Esophagus (tissue), 2 donors: ENCODE measurements around the gene CALHM3. TPM values are rescaled to one million over a fixed set of nuclear protein-coding genes. Genes with fewer than 3 reads are reported as not detected.

Source experiments
- H3K27ac ChIP-seq, 2 donors: one replicate each; pipeline ENCODE4 v1.5.1; 2013; ENCODE audit warnings: low read depth in 2 of 2, mild to moderate bottlenecking in 2 of 2, inconsistent platforms in 1 of 2, low read length in 1 of 2, moderate library complexity in 1 of 2
- H3K27me3 ChIP-seq, 2 donors: one replicate each; pipeline ENCODE4 v1.6.1; 2013; ENCODE audit warnings: low read length in 2 of 2, control low read depth in 1 of 2, mild to moderate bottlenecking in 1 of 2; ENCODE audit not compliant: insufficient read depth in 2 of 2, control insufficient read depth in 1 of 2
- H3K36me3 ChIP-seq, 2 donors: one replicate each; pipeline ENCODE4 v1.6.1; 2013; ENCODE audit warnings: low read length in 1 of 2; ENCODE audit not compliant: control insufficient read depth in 2 of 2, insufficient read depth in 2 of 2
- H3K4me1 ChIP-seq, 2 donors: one replicate each; pipeline ENCODE4 v1.6.1; 2013; ENCODE audit warnings: low read length in 1 of 2; ENCODE audit not compliant: control insufficient read depth in 2 of 2, insufficient read depth in 2 of 2
- H3K4me3 ChIP-seq, 2 donors: one replicate each; pipeline ENCODE4 v1.5.1; 2013; ENCODE audit warnings: low read length in 2 of 2, mild to moderate bottlenecking in 2 of 2, low read depth in 1 of 2, moderate library complexity in 1 of 2
- H3K9me3 ChIP-seq, 2 donors: one replicate each; pipeline ENCODE4 v1.6.1; 2013; ENCODE audit warnings: mild to moderate bottlenecking in 2 of 2, low read depth in 1 of 2, low read length in 1 of 2, moderate library complexity in 1 of 2; ENCODE audit not compliant: control insufficient read depth in 2 of 2, insufficient read depth in 1 of 2
- WGBS, 2 donors: extraction: QIAGEN DNeasy Blood & Tissue Kit; methylation state at CpG; one replicate each; pipeline ENCODE4 v1.1.7; 2013; 5-methylcytosine and 5-hydroxymethylcytosine counted together
- polyA plus RNA-seq, 2 donors: library from polyadenylated mRNA; stranded (reverse); fragments of 200-250 nt; gene quantifications; one replicate each; pipeline ENCODE4 v1.2.3, GENCODE V29; 2013
- donor health status: healthy with polysubstance abuse.
- donor health status: Bipolar disorder and iron deficiency.

Gene CALHM3
- polyA plus RNA-seq, 2 donors = not detected

- no peak overlapping the region for H3K27ac ChIP-seq
- H3K4me1 ChIP-seq = no peaks in the 10 kb centered on the region
- H3K9me3 ChIP-seq = no peaks in the 10 kb centered on the region
- peaks cover 15 to 29% of the 10 kb centered on the region in 2 donors for H3K36me3 ChIP-seq
- 94 to 95% methylated on average over 5 of the region's 5 CpGs for WGBS, 2 donors
- H3K27me3 ChIP-seq = no peaks in the 10 kb centered on the region
- no peak overlapping the region for H3K4me3 ChIP-seq
Observed at GRCh38 chr10:103429647-103430046, 49.4 kb downstream of the CALHM3 start.

- WGBS, 2 donors = 60 to 63% methylated on average over 5 of the region's 5 CpGs
- Histone ChIP-seq H3K4me1 (no peaks in the 10 kb centered on the region), H3K27ac (no peak overlapping the region), H3K4me3 (no peak overlapping the region), H3K27me3 (no peaks in the 10 kb centered on the region), H3K9me3 (no peaks in the 10 kb centered on the region), H3K36me3 (peaks cover 15 to 30% of the 10 kb centered on the region in 2 donors)
Observed at GRCh38 chr10:103428989-103429643, 49.9 kb downstream of the CALHM3 start.

DNA sequence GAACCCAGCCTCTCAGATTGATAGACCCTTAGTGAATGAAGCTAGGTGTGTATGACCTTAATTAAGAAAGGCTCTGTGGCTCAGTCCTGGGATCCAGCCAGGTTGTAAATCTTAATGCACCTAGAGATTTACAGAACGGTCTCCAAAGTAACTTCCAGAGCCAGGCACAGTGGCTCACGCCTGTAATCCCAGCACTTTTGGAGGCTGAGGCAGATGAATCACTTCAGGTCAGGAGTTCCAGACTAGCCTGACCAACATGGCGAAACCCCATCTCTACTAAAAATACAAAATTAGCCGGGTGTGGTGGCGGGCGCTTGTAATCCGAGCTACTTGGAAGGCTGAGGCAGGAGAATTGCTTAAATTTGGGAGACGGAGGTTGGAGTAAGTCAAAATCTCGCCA, 51.2 kb downstream of the CALHM3 start:
- 92 to 94% methylated on average over 9 of the region's 9 CpGs for WGBS, 2 donors

GRCh38 chr10:103423748-103424147, 55.3 kb downstream of the CALHM3 start:
- Histone ChIP-seq H3K4me1 (no peaks in the 10 kb centered on the region), H3K27me3 (no peaks in the 10 kb centered on the region), H3K36me3 (peaks cover 22 to 47% of the 10 kb centered on the region in 2 donors), H3K27ac (no peak overlapping the region), H3K4me3 (no peak overlapping the region), H3K9me3 (no peaks in the 10 kb centered on the region)
- WGBS, 2 donors = 84 to 87% methylated on average over 5 of the region's 5 CpGs

More for the DNA sequence above, 51.2 kb downstream of the CALHM3 start:
- no peaks in the 10 kb centered on the region for H3K4me1 ChIP-seq
- H3K9me3 ChIP-seq = no peaks in the 10 kb centered on the region
- H3K27me3 ChIP-seq = no peaks in the 10 kb centered on the region
- no peak overlapping the region for H3K27ac ChIP-seq
- H3K4me3 ChIP-seq = no peak overlapping the region
- peaks cover 18 to 36% of the 10 kb centered on the region in 2 donors for H3K36me3 ChIP-seq

Other genes starting within 250 kb of the CALHM3 start
- gene RPEL1, start 233.4 kb downstream of the CALHM3 start, polyA plus RNA-seq = under 1 TPM in 1 of 2 donors, not detected in 1; 0.02 TPM
- gene INA, start 202.1 kb downstream of the CALHM3 start, polyA plus RNA-seq = under 1 TPM; 0.28 to 0.53 TPM
- 1 to 10 TPM; 4.2 to 4.8 TPM for gene PCGF6, start 128.1 kb downstream of the CALHM3 start, polyA plus RNA-seq
- gene TAF5, start 111.3 kb downstream of the CALHM3 start, polyA plus RNA-seq = 1 to 10 TPM; 1.3 to 1.6 TPM
- gene ATP5MK, start 82.8 kb downstream of the CALHM3 start, polyA plus RNA-seq = 100 to 1,000 TPM; 707 to 972 TPM
- 10 to 100 TPM; 12.2 to 15.5 TPM for gene PDCD11, start 82.6 kb downstream of the CALHM3 start, polyA plus RNA-seq
- gene CALHM2, start 26.9 kb downstream of the CALHM3 start, polyA plus RNA-seq = 1 to 10 TPM; 5.3 to 9.7 TPM
- not detected for gene CALHM1, start 20.3 kb downstream of the CALHM3 start, polyA plus RNA-seq
- gene NEURL1, start 14.5 kb upstream of the CALHM3 start, polyA plus RNA-seq = under 1 TPM; 0.10 to 0.11 TPM